ENCODE results near the gene PHETA2. TPM values are rescaled to one million over a fixed set of nuclear protein-coding genes. Genes with fewer than 3 reads are reported as not detected.
"Not testable (repeated sequence)": the region's sequence is repeated elsewhere in the genome, so short reads cannot be mapped to it uniquely, and the experiment has no call there.

Gene PHETA2
- total RNA-seq, 1 experiment from 2014 or later = 0.22 TPM

DNA sequence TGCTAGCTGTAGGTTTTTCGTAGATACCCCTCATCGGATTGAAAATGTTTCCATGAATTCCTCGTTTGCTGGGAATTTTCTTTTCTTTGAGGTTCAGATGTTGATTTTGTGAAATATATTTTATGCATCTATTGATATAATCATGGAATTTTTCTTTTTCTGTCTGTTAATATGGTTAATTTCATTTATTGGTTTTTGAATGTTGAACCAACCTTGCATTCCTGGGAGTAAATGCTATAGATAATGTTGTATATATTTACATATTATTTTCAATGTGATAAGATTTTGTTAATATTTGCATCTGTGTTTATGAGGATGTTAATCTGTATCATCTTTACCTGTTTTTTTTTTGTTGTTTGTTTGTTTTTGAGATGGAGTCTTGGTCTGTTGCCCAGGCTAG lies 27.2 kb downstream of the PHETA2 start:
- H3K9me2 ChIP-seq (ENCODE audit: insufficient read depth) = no peaks in the 10 kb centered on the region
- H3K9ac ChIP-seq (ENCODE audit: low read length) = no peak overlapping the region
- H3K27ac ChIP-seq (ENCODE audit: low read depth, low read length) = no peak overlapping the region
- no peaks in the 10 kb centered on the region for H3K36me3 ChIP-seq (ENCODE audit: control insufficient read depth in 1 of 2, insufficient read depth in 2 of 2, low read length in 2 of 2)
- CTCF ChIA-PET = no interaction called here
- no peaks in the 10 kb centered on the region for H3K27me3 ChIP-seq (ENCODE audit: insufficient read depth, low read length)
- no TSS peak for BruUV-seq (replicated peaks)
- no peaks in the 10 kb centered on the region for H4K20me1 ChIP-seq (ENCODE audit: insufficient read depth)
- no peaks in the 10 kb centered on the region for H3K4me1 ChIP-seq (ENCODE audit: control insufficient read depth in 1 of 2, insufficient read depth in 2 of 2, low read length in 2 of 2)
- peaks cover 12 to 20% of the 10 kb centered on the region in 2 experiments; a peak in 2 of 4 replicates for H3K9me3 ChIP-seq (ENCODE audit: control insufficient read depth in 1 of 2, insufficient read depth in 1 of 2, low read depth in 1 of 2, low read length in 2 of 2)
- H2AFZ ChIP-seq (ENCODE audit: low read depth, low read length, poor library complexity, severe bottlenecking) = no peak overlapping the region
- POLR2A ChIA-PET = no interaction called here
- intact Hi-C loops (cut with micrococcal nuclease) = no loop called here
- DNase-seq (ENCODE audit: low read depth, low spot score) (no peak), ATAC-seq (no peak)
- TF ChIP-seq ZNF274 (IDR thresholded peaks at IDR 0.05; ENCODE audit: low read depth, low read length) = no peak
- no peak for TF ChIP-seq ZBTB33 (IDR thresholded peaks at IDR 0.05; ENCODE audit: extremely low read depth, insufficient replicate concordance, low read length)
- H3K79me2 ChIP-seq (ENCODE audit: insufficient read depth, low read length) = no peaks in the 10 kb centered on the region
- H3K4me3 ChIP-seq (replicated peaks in 1 of 2; ENCODE audit: low read depth in 1 of 2, low read length in 2 of 2) = no peak overlapping the region
- RAD21 ChIA-PET (ENCODE audit: low non-redundant PET in 1 of 2, low total read pairs in 2 of 2, uncharacterized antibody in 2 of 2, unreplicated experiment in 2 of 2) = no interaction called here
- H3K4me2 ChIP-seq (ENCODE audit: low read length) = no peak overlapping the region

DNA sequence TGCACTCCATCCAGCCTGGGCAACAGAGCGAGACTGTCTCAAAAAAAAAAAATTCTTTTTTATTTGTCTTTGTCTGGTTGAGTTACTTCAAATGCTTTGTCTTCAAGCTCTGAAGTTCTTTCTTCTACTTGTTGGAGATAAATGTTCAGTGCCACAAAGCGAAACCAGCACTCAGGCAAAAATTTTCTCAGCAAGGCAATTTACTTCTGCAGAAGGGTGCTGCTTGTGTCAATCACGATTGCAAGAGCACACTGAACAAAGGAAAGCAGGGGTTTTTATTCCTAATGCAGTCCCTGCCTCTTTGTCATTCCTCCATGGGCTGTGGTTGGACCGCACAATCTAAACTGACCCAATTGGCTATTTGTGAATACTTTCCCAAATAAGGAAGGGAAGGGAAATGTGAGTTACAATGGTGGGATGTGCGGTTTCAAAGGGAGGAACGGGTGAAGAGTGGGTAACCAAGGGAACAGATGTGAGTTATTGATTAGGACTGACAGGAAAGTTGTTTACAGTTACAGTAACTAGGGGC lies 30.3 kb downstream of the PHETA2 start:
- ATAC-seq; H3K79me2 ChIP-seq (ENCODE audit: insufficient read depth, low read length); H3K27me3 ChIP-seq (ENCODE audit: insufficient read depth, low read length); BruUV-seq (replicated peaks); H3K9me2 ChIP-seq (ENCODE audit: insufficient read depth); DNase-seq (ENCODE audit: low read depth, low spot score); RAD21 ChIA-PET (ENCODE audit: low non-redundant PET in 1 of 2, low total read pairs in 2 of 2, uncharacterized antibody in 2 of 2, unreplicated experiment in 2 of 2); H3K4me3 ChIP-seq (replicated peaks in 1 of 2; ENCODE audit: low read depth in 1 of 2, low read length in 2 of 2); H4K20me1 ChIP-seq (ENCODE audit: insufficient read depth); intact Hi-C loops (cut with micrococcal nuclease); H3K27ac ChIP-seq (ENCODE audit: low read depth, low read length); CTCF ChIA-PET; H3K9ac ChIP-seq (ENCODE audit: low read length); H3K4me2 ChIP-seq (ENCODE audit: low read length); POLR2A ChIA-PET; H3K36me3 ChIP-seq (ENCODE audit: control insufficient read depth in 1 of 2, insufficient read depth in 2 of 2, low read length in 2 of 2); H2AFZ ChIP-seq (ENCODE audit: low read depth, low read length, poor library complexity, severe bottlenecking); H3K4me1 ChIP-seq (ENCODE audit: control insufficient read depth in 1 of 2, insufficient read depth in 2 of 2, low read length in 2 of 2): not testable (repeated sequence)
- TF ChIP-seq CBX3 (IDR thresholded peaks at IDR 0.05; ENCODE audit: low read depth) = peak; percentile 62; the same call in 1 of the 2 replicates
- H3K9me3 ChIP-seq (ENCODE audit: control insufficient read depth in 1 of 2, insufficient read depth in 1 of 2, low read depth in 1 of 2, low read length in 2 of 2) = peaks cover 12 to 20% of the 10 kb centered on the region in 2 experiments; a peak in 2 of 4 replicates
